Mesothelial cell of epicardium (in vitro differentiated cells): Measurements from ENCODE around the gene PARVG. TPM values are rescaled to one million over a fixed set of nuclear protein-coding genes. Genes with fewer than 3 reads are reported as not detected.

Experiments used
- DNase-seq, 2 experiments: peaks; one replicate each; pipeline ENCODE4 v3.0.0; 2021; ENCODE audit warnings: low spot score in 2 of 2; ENCODE audit not compliant: unreplicated experiment in 2 of 2
- H3K27ac Mint-ChIP-seq: 2 replicates; pipeline ENCODE4 v1.8.0; 2021; ENCODE audit warnings: mixed read lengths
- H3K27me3 Mint-ChIP-seq: 2 replicates; pipeline ENCODE4 v1.8.0; 2021; ENCODE audit warnings: low read depth, mixed read lengths
- H3K36me3 Mint-ChIP-seq: 2 replicates; pipeline ENCODE4 v1.8.0; 2021; ENCODE audit warnings: mixed read lengths
- H3K4me1 Mint-ChIP-seq: 2 replicates; pipeline ENCODE4 v1.8.0; 2021; ENCODE audit warnings: mixed read lengths
- H3K4me3 Mint-ChIP-seq: 2 replicates; pipeline ENCODE4 v1.8.0; 2021; ENCODE audit warnings: mild to moderate bottlenecking, moderate library complexity, mixed read lengths
- H3K9me3 Mint-ChIP-seq: 2 replicates; pipeline ENCODE4 v1.8.0; 2021; ENCODE audit warnings: mixed read lengths
- CTCF ChIP-seq: fragments of 200-600 bp; sonication (generic); IDR thresholded peaks from one replicate; pipeline ENCODE4 v1.5.0; 2021; ENCODE audit warnings: antibody characterized with exemption; ENCODE audit not compliant: unreplicated experiment
- total RNA-seq: library from RNA; stranded (reverse); gene quantifications from 3 replicates; pipeline ENCODE4 v1.2.1, GENCODE V29; 2021

PARVG gene
- total RNA-seq, 1 donor from 2014 or later, result 1.0 TPM

GRCh38 chr22:44165286-44165874 is 15.3 kb upstream of the PARVG start:
- no peaks in the 10 kb centered on the region for H3K4me1 Mint-ChIP-seq
- H3K27ac Mint-ChIP-seq, result no peak overlapping the region
- H3K9me3 Mint-ChIP-seq, result no peaks in the 10 kb centered on the region
- no peak overlapping the region for H3K4me3 Mint-ChIP-seq
- no peak for TF ChIP-seq CTCF
- H3K27me3 Mint-ChIP-seq, result no peaks in the 10 kb centered on the region
- H3K36me3 Mint-ChIP-seq, result no peaks in the 10 kb centered on the region
- no peak for DNase-seq

DNA sequence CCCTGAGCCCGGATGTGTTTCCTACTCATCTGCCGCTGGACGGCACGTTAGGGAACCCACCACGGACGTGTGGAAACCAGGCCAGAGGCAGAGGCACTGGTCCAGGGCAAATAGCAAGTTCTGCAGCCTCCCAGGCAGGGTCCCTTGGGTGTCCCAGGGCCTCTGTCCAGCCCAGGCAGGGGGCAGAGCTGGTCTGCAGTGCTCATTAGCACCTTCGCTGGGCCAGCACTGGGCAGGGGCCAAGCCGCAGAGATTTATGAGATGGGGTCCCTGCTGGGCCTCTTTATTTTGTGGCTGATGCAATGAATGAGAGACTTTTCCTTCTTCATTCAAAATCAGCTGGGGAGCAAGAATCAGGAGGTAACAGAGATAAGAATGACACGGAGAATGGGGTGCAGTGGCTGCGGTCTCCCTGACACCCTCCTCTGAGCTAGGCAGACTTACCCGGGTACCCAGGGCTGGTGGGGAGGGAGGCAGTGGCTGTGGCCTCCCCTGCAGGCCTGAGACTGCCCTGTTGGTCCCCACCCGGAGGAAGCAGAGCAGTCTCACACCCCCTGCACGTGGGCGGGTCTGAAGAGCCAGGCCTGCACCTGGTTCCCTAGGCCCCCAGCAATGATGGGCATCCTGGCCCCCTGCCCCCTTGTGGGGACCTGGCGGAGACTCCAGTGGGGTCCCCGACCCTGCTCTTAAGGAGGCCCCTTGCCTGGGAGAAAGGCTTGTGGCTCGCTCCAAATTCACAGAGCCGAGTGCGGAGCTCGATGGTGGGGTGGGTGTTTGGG is 14.0 kb upstream of the PARVG start:
- H3K9me3 Mint-ChIP-seq, result no peaks in the 10 kb centered on the region
- H3K27me3 Mint-ChIP-seq, result no peaks in the 10 kb centered on the region
- no peak for DNase-seq
- H3K4me1 Mint-ChIP-seq, result no peaks in the 10 kb centered on the region
- no peaks in the 10 kb centered on the region for H3K36me3 Mint-ChIP-seq
- H3K27ac Mint-ChIP-seq, result no peak overlapping the region
- TF ChIP-seq CTCF, result no peak
- no peak overlapping the region for H3K4me3 Mint-ChIP-seq

GRCh38 chr22:44167501-44167900 is 13.2 kb upstream of the PARVG start:
- Mint-ChIP-seq H3K4me1 (no peaks in the 10 kb centered on the region), H3K27ac (no peak overlapping the region), H3K9me3 (no peaks in the 10 kb centered on the region), H3K4me3 (no peak overlapping the region), H3K36me3 (no peaks in the 10 kb centered on the region), H3K27me3 (no peaks in the 10 kb centered on the region)
- DNase-seq, result no peak
- no peak for TF ChIP-seq CTCF

DNA sequence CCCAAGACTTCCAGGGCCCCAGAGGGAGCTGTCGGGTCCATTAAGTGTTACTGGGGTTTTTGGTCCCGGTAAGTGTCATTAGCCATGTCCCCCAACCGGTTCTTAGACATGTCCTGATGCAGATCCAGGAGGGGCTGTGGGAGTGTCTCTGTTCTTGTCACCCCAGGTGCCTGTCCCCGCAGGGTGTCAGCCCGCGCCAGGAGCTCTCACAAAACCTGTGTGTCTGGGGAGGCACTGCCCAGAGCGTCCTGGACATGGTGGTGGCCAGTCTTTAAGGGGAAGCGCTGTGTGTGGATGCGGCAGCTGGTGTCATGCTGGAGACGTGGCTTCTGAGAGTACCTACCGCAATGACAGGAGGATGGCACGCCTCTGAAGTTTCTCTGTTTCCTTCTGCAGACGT is 12.5 kb upstream of the PARVG start:
- Mint-ChIP-seq H3K27me3 (no peaks in the 10 kb centered on the region), H3K27ac (no peak overlapping the region), H3K4me3 (no peak overlapping the region), H3K4me1 (no peaks in the 10 kb centered on the region), H3K36me3 (no peaks in the 10 kb centered on the region), H3K9me3 (no peaks in the 10 kb centered on the region)
- no peak for TF ChIP-seq CTCF
- no peak for DNase-seq

- no peak for TF ChIP-seq CTCF
- Mint-ChIP-seq H3K36me3 (no peaks in the 10 kb centered on the region), H3K4me3 (no peak overlapping the region), H3K27ac (no peak overlapping the region), H3K9me3 (no peaks in the 10 kb centered on the region), H3K27me3 (no peaks in the 10 kb centered on the region), H3K4me1 (no peaks in the 10 kb centered on the region)
- no peak for DNase-seq
Observed at GRCh38 chr22:44170470-44170869, 10.3 kb upstream of the PARVG start.
